H1 (cell line): ENCODE results near the gene MIA2. TPM values are rescaled to one million over a fixed set of nuclear protein-coding genes. Genes with fewer than 3 reads are reported as not detected.

ENCODE experiments used
- CTCF ChIA-PET: fragments of 300-600 bp; sonication (Branson Sonifier 250); formaldehyde crosslinking; loops from one replicate; lab custom pipeline; 2021; ENCODE audit not compliant: partially characterized antibody; lab: Charles Lee
- POLR2A ChIA-PET: fragments of 300-600 bp; sonication (Branson Sonifier 250); formaldehyde crosslinking; loops from one replicate; lab custom pipeline; 2021; ENCODE audit warnings: inconsistent platforms; ENCODE audit not compliant: partially characterized antibody; lab: Charles Lee
- DNase-seq, 2 experiments: peaks; one replicate each; pipeline versions ENCODE4 v3.0.0 to v3.0.0-alpha.2; 2010 to 2022; ENCODE audit warnings: low spot score in 2 of 2, low read depth in 1 of 2, mixed read lengths in 1 of 2
- FAIRE-seq: peaks from 2 replicates; lab custom pipeline; 2011; peaks lifted over from hg19 to GRCh38; lab: Jason Lieb, UNC
- H2AFZ ChIP-seq: 2 replicates; pipeline ENCODE4 v1.8.1; 2012; ENCODE audit warnings: low read length, inconsistent platforms
- H2AK5ac ChIP-seq: 2 replicates; pipeline ENCODE4 v1.6.1; 2013; ENCODE audit warnings: low read depth, low read length
- H2BK120ac ChIP-seq: replicated peaks from 2 replicates; pipeline ENCODE3; 2013; ENCODE audit warnings: low read depth, low read length, inconsistent platforms
- H2BK12ac ChIP-seq: 2 replicates; pipeline ENCODE4 v1.6.1; 2013; ENCODE audit warnings: low read depth, low read length
- H2BK15ac ChIP-seq: 2 replicates; pipeline ENCODE4 v1.6.1; 2013; ENCODE audit warnings: low read length
- H2BK20ac ChIP-seq: 2 replicates; pipeline ENCODE4 v1.6.1; 2013; ENCODE audit warnings: low read length
- H2BK5ac ChIP-seq: 2 replicates; pipeline ENCODE4 v1.6.1; 2013; ENCODE audit warnings: low read depth, low read length
- H3K14ac ChIP-seq: 2 replicates; pipeline ENCODE4 v1.6.1; 2013; ENCODE audit warnings: inconsistent platforms; ENCODE audit not compliant: insufficient read length
- H3K18ac ChIP-seq: 2 replicates; pipeline ENCODE4 v1.6.1; 2013; ENCODE audit warnings: low read length; ENCODE audit errors: extremely low read depth
- H3K23ac ChIP-seq: 2 replicates; pipeline ENCODE4 v1.6.1; 2013; ENCODE audit warnings: inconsistent platforms; ENCODE audit not compliant: insufficient read length
- H3K23me2 ChIP-seq: 2 replicates; pipeline ENCODE4 v1.6.1; 2013; ENCODE audit warnings: low read depth, low read length
- H3K27ac ChIP-seq: 2 replicates; pipeline ENCODE4 v1.6.1; 2011; ENCODE audit warnings: low read depth, low read length, inconsistent platforms
- H3K27me3 ChIP-seq, 4 experiments: replicated peaks in 1 of 4; 1 replicate in 1 of 4; 2 replicates in 3 of 4; pipeline versions ENCODE4 v1.6.1 to v1.8.1; 2011 to 2013; ENCODE audit warnings: low read length in 3 of 4, mild to moderate bottlenecking in 3 of 4, inconsistent platforms in 2 of 4, mixed read lengths in 2 of 4, moderate library complexity in 1 of 4; ENCODE audit not compliant: control insufficient read depth in 3 of 4, insufficient read depth in 3 of 4; ENCODE audit errors: extremely low read depth in 1 of 4
- H3K36me3 ChIP-seq, 4 experiments: 2 replicates each; pipeline versions ENCODE4 v1.6.1 to v1.8.1; 2011 to 2013; ENCODE audit warnings: mild to moderate bottlenecking in 4 of 4, low read length in 3 of 4, moderate library complexity in 2 of 4, control low read depth in 1 of 4, inconsistent platforms in 1 of 4; ENCODE audit not compliant: insufficient read depth in 4 of 4, control insufficient read depth in 2 of 4
- H3K4ac ChIP-seq: replicated peaks from 2 replicates; pipeline ENCODE3; 2013; ENCODE audit warnings: low read length, low read depth, mixed read lengths, inconsistent platforms; ENCODE audit not compliant: insufficient read length
- H3K4me1 ChIP-seq, 4 experiments: replicated peaks in 1 of 4; 1 replicate in 1 of 4; 2 replicates in 3 of 4; pipeline versions ENCODE4 v1.6.1 to v1.8.1; 2011 to 2013; ENCODE audit warnings: low read length in 3 of 4, inconsistent platforms in 2 of 4, mixed read lengths in 1 of 4; ENCODE audit not compliant: insufficient read depth in 4 of 4, control insufficient read depth in 3 of 4
- H3K4me2 ChIP-seq, 2 experiments: 2 replicates each; pipeline versions ENCODE4 v1.6.1 to v1.8.1; 2011 to 2013; ENCODE audit warnings: low read depth in 2 of 2, low read length in 2 of 2, control low read depth in 1 of 2, inconsistent platforms in 1 of 2, mild to moderate bottlenecking in 1 of 2; ENCODE audit not compliant: insufficient read depth in 1 of 2
- H3K4me3 ChIP-seq, 4 experiments: fragments of 200-600, 300-600 bp in 1 of 4; sonication (generic), shearing (Covaris generic), sonication (Bioruptor Twin) in 1 of 4; 2 replicates each; pipeline versions ENCODE4 v1.5.1 to v1.8.1; 2011 to 2016; ENCODE audit warnings: low read length in 4 of 4, low read depth in 3 of 4, control low read depth in 2 of 4, inconsistent platforms in 2 of 4, mild to moderate bottlenecking in 2 of 4, mixed read lengths in 1 of 4, moderate library complexity in 1 of 4; ENCODE audit not compliant: insufficient read depth in 2 of 4; ENCODE audit errors: extremely low read depth in 1 of 4
- H3K56ac ChIP-seq: replicated peaks from 2 replicates; pipeline ENCODE3; 2013; ENCODE audit warnings: low read depth, mild to moderate bottlenecking, mixed read lengths, low read length, inconsistent platforms; ENCODE audit not compliant: insufficient read length
- H3K79me1 ChIP-seq: 2 replicates; pipeline ENCODE4 v1.6.1; 2013; ENCODE audit warnings: low read depth, low read length, control low read depth
- H3K79me2 ChIP-seq, 2 experiments: 2 replicates each; pipeline versions ENCODE4 v1.6.1 to v1.8.1; 2012 to 2013; ENCODE audit warnings: low read length in 2 of 2, mild to moderate bottlenecking in 2 of 2, inconsistent platforms in 1 of 2; ENCODE audit not compliant: insufficient read depth in 2 of 2, control insufficient read depth in 1 of 2
- H3K9ac ChIP-seq, 4 experiments: replicated peaks in 1 of 4; 1 replicate in 1 of 4; 2 replicates in 3 of 4; pipeline versions ENCODE4 v1.6.1 to v1.8.1; 2011 to 2013; ENCODE audit warnings: low read depth in 3 of 4, low read length in 3 of 4, control low read depth in 2 of 4, mild to moderate bottlenecking in 2 of 4, moderate library complexity in 2 of 4, inconsistent platforms in 1 of 4; ENCODE audit errors: extremely low read depth in 1 of 4
- H3K9me3 ChIP-seq, 2 experiments: 2 replicates each; pipeline versions ENCODE4 v1.6.1 to v1.8.1; 2012 to 2013; ENCODE audit warnings: mild to moderate bottlenecking in 2 of 2, moderate library complexity in 2 of 2, control low read depth in 1 of 2, inconsistent platforms in 1 of 2, low read depth in 1 of 2, low read length in 1 of 2, mixed read lengths in 1 of 2; ENCODE audit not compliant: insufficient read depth in 2 of 2
- H4K20me1 ChIP-seq, 2 experiments: replicated peaks in 1 of 2; 2 replicates each; pipeline versions ENCODE3 to v1.8.1; 2011 to 2013; ENCODE audit warnings: inconsistent platforms in 2 of 2, low read length in 2 of 2, mild to moderate bottlenecking in 1 of 2; ENCODE audit not compliant: insufficient read depth in 2 of 2, control insufficient read depth in 1 of 2
- H4K5ac ChIP-seq: 2 replicates; pipeline ENCODE4 v1.6.1; 2013; ENCODE audit warnings: low read length, low read depth, mixed read lengths, inconsistent platforms; ENCODE audit not compliant: insufficient read length
- H4K8ac ChIP-seq: 2 replicates; pipeline ENCODE4 v1.8.0; 2013; ENCODE audit warnings: mild to moderate bottlenecking, moderate library complexity, low read length, inconsistent platforms; ENCODE audit not compliant: insufficient read depth; ENCODE audit errors: extremely low read depth
- H4K91ac ChIP-seq: replicated peaks from 2 replicates; pipeline ENCODE3; 2013; ENCODE audit warnings: low read length, mixed read lengths, inconsistent platforms; ENCODE audit not compliant: insufficient read length
- CTBP2 ChIP-seq: IDR thresholded peaks from 2 replicates; pipeline ENCODE4 v1.7.0; 2011; ENCODE audit warnings: borderline replicate concordance, mild to moderate bottlenecking, moderate library complexity, mixed read lengths, low read length; ENCODE audit not compliant: insufficient read depth, insufficient read length
- FOSL1 ChIP-seq: IDR thresholded peaks from 2 replicates; pipeline ENCODE4 v1.6.1; 2011; ENCODE audit warnings: mild to moderate bottlenecking, low read depth, low read length, moderate library complexity; ENCODE audit not compliant: insufficient read depth
- SIN3A ChIP-seq, 2 experiments: IDR thresholded peaks in 1 of 2; conservative IDR thresholded peaks in 1 of 2; 2 replicates each; pipeline ENCODE4 v1.6.1; 2011 to 2012; ENCODE audit warnings: low read length in 2 of 2, improper control_type of control experiment in 1 of 2, low read depth in 1 of 2, mild to moderate bottlenecking in 1 of 2
- SIX5 ChIP-seq: IDR thresholded peaks from 2 replicates; pipeline ENCODE4 v1.6.1; 2011; ENCODE audit warnings: mild to moderate bottlenecking, low read depth, low read length
- TAF1 ChIP-seq: IDR thresholded peaks from 2 replicates; pipeline ENCODE4 v1.6.1; 2011; ENCODE audit warnings: mild to moderate bottlenecking, low read depth, low read length
- WGBS, 2 experiments: shearing (Covaris generic) in 1 of 2; methylation state at CpG; one replicate each; pipeline versions ENCODE4 v1.1.6 to v1.1.7; 2013 to 2015; ENCODE audit warnings: low lambda C conversion rate in 2 of 2, mixed read lengths in 2 of 2, inconsistent platforms in 1 of 2, low coverage in 1 of 2, missing lambda C conversion rate in 1 of 2; ENCODE audit not compliant: insufficient replicate concordance in 2 of 2, insufficient coverage in 1 of 2, insufficient read length in 1 of 2; ENCODE audit errors: extremely low coverage in 1 of 2, missing lambda C conversion rate in 1 of 2; 5-methylcytosine and 5-hydroxymethylcytosine counted together
- long read RNA-seq, 2 experiments: library from RNA in 1 of 2; library from capped mRNA in 1 of 2; stranded (forward); transcript quantifications; one replicate each; pipeline ENCODE4 v2.0.0, GENCODE V29; 2021; ENCODE audit warnings: inconsistent platforms in 1 of 2
- polyA minus RNA-seq, 3 experiments: library from RNA; depleted of rRNA, polyadenylated mRNA; stranded (reverse); fragments of >200 nt; gene quantifications; 1 replicate in 2 of 3; 2 replicates in 1 of 3; pipeline ENCODE4 v1.2.3, GENCODE V29; 2011
- polyA plus RNA-seq, 7 experiments: library from polyadenylated mRNA; depleted of rRNA in 3 of 7; stranded (reverse) in 5 of 7; unstranded in 2 of 7; fragments of >200 nt in 5 of 7; fragments of 200-250 nt in 2 of 7; gene quantifications; 1 replicate in 5 of 7; 2 replicates in 1 of 7; 4 replicates in 1 of 7; pipeline versions ENCODE4 v1.2.1 to v1.2.3, GENCODE V29; 2011 to 2013; ENCODE audit warnings: missing spikeins in 2 of 7, mixed read lengths in 2 of 7
- total RNA-seq: library from RNA; stranded (reverse); fragmentation: NEBNext Ultra II Directional; extraction: Animal tissue kit (Norgen Biotek cat#: 25700); gene quantifications from 2 replicates; pipeline ENCODE4 v1.2.1, GENCODE V29; 2021

MIA2 gene, protein sequence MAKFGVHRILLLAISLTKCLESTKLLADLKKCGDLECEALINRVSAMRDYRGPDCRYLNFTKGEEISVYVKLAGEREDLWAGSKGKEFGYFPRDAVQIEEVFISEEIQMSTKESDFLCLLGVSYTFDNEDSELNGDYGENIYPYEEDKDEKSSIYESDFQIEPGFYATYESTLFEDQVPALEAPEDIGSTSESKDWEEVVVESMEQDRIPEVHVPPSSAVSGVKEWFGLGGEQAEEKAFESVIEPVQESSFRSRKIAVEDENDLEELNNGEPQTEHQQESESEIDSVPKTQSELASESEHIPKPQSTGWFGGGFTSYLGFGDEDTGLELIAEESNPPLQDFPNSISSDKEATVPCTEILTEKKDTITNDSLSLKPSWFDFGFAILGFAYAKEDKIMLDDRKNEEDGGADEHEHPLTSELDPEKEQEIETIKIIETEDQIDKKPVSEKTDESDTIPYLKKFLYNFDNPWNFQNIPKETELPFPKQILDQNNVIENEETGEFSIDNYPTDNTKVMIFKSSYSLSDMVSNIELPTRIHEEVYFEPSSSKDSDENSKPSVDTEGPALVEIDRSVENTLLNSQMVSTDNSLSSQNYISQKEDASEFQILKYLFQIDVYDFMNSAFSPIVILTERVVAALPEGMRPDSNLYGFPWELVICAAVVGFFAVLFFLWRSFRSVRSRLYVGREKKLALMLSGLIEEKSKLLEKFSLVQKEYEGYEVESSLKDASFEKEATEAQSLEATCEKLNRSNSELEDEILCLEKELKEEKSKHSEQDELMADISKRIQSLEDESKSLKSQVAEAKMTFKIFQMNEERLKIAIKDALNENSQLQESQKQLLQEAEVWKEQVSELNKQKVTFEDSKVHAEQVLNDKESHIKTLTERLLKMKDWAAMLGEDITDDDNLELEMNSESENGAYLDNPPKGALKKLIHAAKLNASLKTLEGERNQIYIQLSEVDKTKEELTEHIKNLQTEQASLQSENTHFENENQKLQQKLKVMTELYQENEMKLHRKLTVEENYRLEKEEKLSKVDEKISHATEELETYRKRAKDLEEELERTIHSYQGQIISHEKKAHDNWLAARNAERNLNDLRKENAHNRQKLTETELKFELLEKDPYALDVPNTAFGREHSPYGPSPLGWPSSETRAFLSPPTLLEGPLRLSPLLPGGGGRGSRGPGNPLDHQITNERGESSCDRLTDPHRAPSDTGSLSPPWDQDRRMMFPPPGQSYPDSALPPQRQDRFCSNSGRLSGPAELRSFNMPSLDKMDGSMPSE (N-terminal part only)
- total RNA-seq (15.0 and 16.1 TPM in 2 replicates), polyA plus RNA-seq (2011; rRNA removed) (6.5 and 10.1 TPM in 2 replicates), polyA minus RNA-seq (2011; rRNA and poly(A)+ RNA removed) (6.7 and 9.2 TPM in 2 replicates)
- polyA plus RNA-seq (2011; cell fraction: cytosol; rRNA removed) = 7.7 TPM
- 10.5 TPM for polyA plus RNA-seq (2011; cell fraction: nucleus; rRNA removed)
- 7.2 to 11.4 TPM (median 9.4 TPM) in 4 replicates for polyA plus RNA-seq (2012, experiment 1 of 2)
- polyA plus RNA-seq (2012, experiment 2 of 2) = 2.3 TPM
- 19.0 TPM for polyA plus RNA-seq (2013, experiment 1 of 2)
- 19.6 TPM for polyA plus RNA-seq (2013, experiment 2 of 2)
- polyA minus RNA-seq (2011; cell fraction: cytosol; rRNA and poly(A)+ RNA removed) = 7.0 TPM
- 8.6 TPM for polyA minus RNA-seq (2011; cell fraction: nucleus; rRNA and poly(A)+ RNA removed)
- long read RNA-seq, experiment 1, partial matches to known transcripts = 8 of 16 reads
- long read RNA-seq, experiment 1, other reads (novel, unspliced or antisense) = 7 of 16 reads
- long read RNA-seq, experiment 2, partial matches to known transcripts = 0 of 6 reads
- long read RNA-seq, experiment 2, other reads (novel, unspliced or antisense) = 6 of 6 reads

DNA sequence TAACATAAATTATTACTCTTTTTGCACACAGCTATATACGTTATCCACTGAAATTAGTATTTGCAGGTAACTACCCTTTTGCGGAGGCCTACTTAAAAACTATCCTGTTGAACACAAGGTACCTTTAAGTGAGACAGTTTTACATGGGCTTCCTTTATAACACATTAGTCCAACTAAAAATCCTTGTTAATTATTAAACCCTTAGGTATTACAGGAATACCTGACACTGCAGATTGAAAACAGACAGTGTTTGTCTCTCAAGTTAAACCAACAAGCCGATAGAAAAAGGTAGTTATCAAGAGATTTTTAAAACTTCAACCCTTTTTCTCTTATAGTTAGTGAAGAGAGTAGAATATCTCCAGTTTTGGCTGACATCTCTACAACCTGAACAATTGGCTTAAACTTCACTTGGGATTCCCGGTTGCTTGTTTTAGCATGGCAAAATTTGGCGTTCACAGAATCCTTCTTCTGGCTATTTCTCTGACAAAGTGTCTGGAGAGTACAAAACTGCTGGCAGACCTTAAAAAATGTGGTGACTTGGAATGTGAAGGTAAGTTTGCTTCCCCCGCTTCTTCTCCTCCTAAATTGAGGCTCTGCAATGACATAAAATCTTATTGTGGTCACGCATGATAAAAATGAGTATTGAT, at the start of gene MIA2:
Gene MIA2 (plus strand): TSS at position 236 of the 647 bp plus-strand sequence. CDS start 200 bp downstream, at position 436.
- H3K14ac ChIP-seq = no peak within 1 kb of the TSS
- no peaks in the 10 kb centered on the region for H4K20me1 ChIP-seq
- no peaks in the 10 kb centered on the region for H3K4me1 ChIP-seq
- no peak within 1 kb of the TSS for H2BK15ac ChIP-seq
- no peaks in the 10 kb centered on the region for H3K9me3 ChIP-seq
- no peak within 1 kb of the TSS for H4K91ac ChIP-seq
- no peak within 1 kb of the TSS for H2BK120ac ChIP-seq
- H3K4me3 ChIP-seq = no peak within 1 kb of the TSS
- H3K79me2 ChIP-seq = no peaks in the 10 kb centered on the region
- no peak within 1 kb of the TSS for H3K4ac ChIP-seq
- H3K79me1 ChIP-seq = no peaks in the 10 kb centered on the region
- WGBS, 2 experiments = 84% methylated on average over 7 of the region's 7 CpGs; no CpG with 5 or more reads in 1 of the 2 experiments
- H3K23me2 ChIP-seq = no peaks in the 10 kb centered on the region
- H4K5ac ChIP-seq = no peak within 1 kb of the TSS
- H2BK12ac ChIP-seq = no peak within 1 kb of the TSS
- DNase-seq (no peak), FAIRE-seq (no peak)
- no peak within 1 kb of the TSS for H3K9ac ChIP-seq
- H3K27me3 ChIP-seq = no peaks in the 10 kb centered on the region
- no peak within 1 kb of the TSS for H3K56ac ChIP-seq
- H2BK5ac ChIP-seq = no peak within 1 kb of the TSS
- H3K4me2 ChIP-seq = no peak within 1 kb of the TSS
- H2AK5ac ChIP-seq = no peak within 1 kb of the TSS
- H3K18ac ChIP-seq = no peak within 1 kb of the TSS
- CTCF ChIA-PET = no interaction called here
- H4K8ac ChIP-seq = no peak within 1 kb of the TSS
- H3K23ac ChIP-seq = no peak within 1 kb of the TSS
- H2AFZ ChIP-seq = no peak within 1 kb of the TSS
- POLR2A ChIA-PET = no interaction called here
- H3K36me3 ChIP-seq = no peaks in the 10 kb centered on the region
- no peak within 1 kb of the TSS for H2BK20ac ChIP-seq
- H3K27ac ChIP-seq = no peak within 1 kb of the TSS
- TF ChIP-seq SIN3A (conservative IDR thresholded peaks at IDR 0.05 in 1 of 2, IDR thresholded peaks at IDR 0.05 in 1 of 2; ENCODE audit: low read depth in 1 of 2, low read length in 2 of 2) (no peak), TAF1 (no peak), FOSL1 (no peak), CTBP2 (no peak), SIX5 (no peak)
